SJSA1 (cell line): ENCODE results near the gene PHLDA3. TPM values are rescaled to one million over a fixed set of nuclear protein-coding genes. Genes with fewer than 3 reads are reported as not detected.
"Not testable (repeated sequence)": the region's sequence is repeated elsewhere in the genome, so short reads cannot be mapped to it uniquely, and the experiment has no call there.

Experiments used
- DNase-seq, 2 experiments: peaks; one replicate each; pipeline ENCODE4 v3.0.0-alpha.2; 2015 to 2020; ENCODE audit warnings: low spot score in 2 of 2, low read depth in 1 of 2
- H3K27ac ChIP-seq: fragments of 250-450 bp; sonication (Bioruptor Pico); 2 replicates; pipeline ENCODE4 v1.5.1; 2020; ENCODE audit warnings: mild to moderate bottlenecking, moderate library complexity
- H3K27me3 ChIP-seq: fragments of 250-450 bp; sonication (Bioruptor Pico); replicated peaks from 2 replicates; pipeline ENCODE4 v1.5.1; 2020; ENCODE audit warnings: mild to moderate bottlenecking, moderate library complexity
- H3K36me3 ChIP-seq: fragments of 250-450 bp; sonication (Bioruptor Pico); 2 replicates; pipeline ENCODE4 v1.5.1; 2020; ENCODE audit warnings: mild to moderate bottlenecking
- H3K4me1 ChIP-seq: fragments of 250-450 bp; sonication (Bioruptor Pico); replicated peaks from 2 replicates; pipeline ENCODE4 v1.6.1; 2021; ENCODE audit warnings: mild to moderate bottlenecking
- H3K4me3 ChIP-seq: fragments of 250-450 bp; sonication (Bioruptor Pico); 2 replicates; pipeline ENCODE4 v1.5.1; 2020; ENCODE audit warnings: mild to moderate bottlenecking
- H3K9me3 ChIP-seq: fragments of 250-450 bp; sonication (Bioruptor Pico); replicated peaks from 2 replicates; pipeline ENCODE4 v1.5.1; 2020; ENCODE audit warnings: mild to moderate bottlenecking
- total RNA-seq: library from RNA; depleted of rRNA; stranded (reverse); fragments of >200 nt; shearing (Covaris generic); gene quantifications from 2 replicates; pipeline ENCODE4 v1.2.3, GENCODE V29; 2014

The PHLDA3 gene
- total RNA-seq, 1 experiment from 2014 or later: 75.0 TPM

DNA sequence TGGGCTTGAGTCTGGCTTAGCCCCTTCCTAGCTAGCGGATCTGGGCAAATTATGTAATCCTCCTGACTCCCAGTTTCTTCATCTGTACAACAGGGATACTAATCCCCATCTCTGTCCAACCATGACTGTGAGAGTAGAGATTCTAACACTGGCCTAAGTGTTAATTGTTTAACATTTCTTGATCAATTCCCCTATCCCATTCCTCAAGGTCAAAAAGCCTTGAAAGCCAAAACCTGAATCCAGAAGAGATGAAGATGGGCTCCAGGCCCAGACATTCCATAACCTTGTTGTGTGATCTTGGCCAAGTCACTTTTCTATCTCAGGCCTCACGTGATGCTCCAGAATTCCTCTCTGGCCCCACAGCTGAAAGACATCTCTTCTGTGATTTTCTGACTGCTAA is 18.8 kb upstream of the PHLDA3 start:
- H3K9me3 ChIP-seq: no peaks in the 10 kb centered on the region
- no peaks in the 10 kb centered on the region for H3K27me3 ChIP-seq
- H3K4me3 ChIP-seq: no peak overlapping the region
- no peak for DNase-seq
- H3K4me1 ChIP-seq: peaks cover 38% of the 10 kb centered on the region
- H3K36me3 ChIP-seq: peaks cover 92% of the 10 kb centered on the region
- 0 out of 2 replicates have a peak overlapping the region, but pooled peaks have one; percentile 7 for H3K27ac ChIP-seq

DNA sequence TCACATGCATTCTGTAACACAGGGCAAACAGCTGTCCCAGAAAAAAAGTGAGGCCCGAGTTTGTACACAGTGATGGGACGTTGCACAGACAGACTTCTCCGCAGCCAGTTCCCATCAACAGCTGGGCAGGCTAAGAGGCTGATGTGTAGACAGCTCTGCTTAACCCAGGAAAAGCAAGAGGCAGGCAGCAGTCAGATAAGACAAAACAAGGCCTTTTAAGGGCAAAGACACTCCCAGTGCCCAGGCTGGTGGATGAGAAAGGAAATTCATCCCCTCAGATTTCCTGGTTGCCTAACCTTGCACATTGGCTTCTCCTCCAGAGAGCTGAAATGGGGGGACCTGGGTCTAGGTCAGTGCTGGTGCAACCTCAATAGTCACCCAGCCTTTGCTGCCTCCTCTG is 17.2 kb upstream of the PHLDA3 start:
- Histone ChIP-seq H3K27me3 (no peaks in the 10 kb centered on the region), H3K36me3 (peaks cover 88% of the 10 kb centered on the region), H3K9me3 (no peaks in the 10 kb centered on the region), H3K4me1 (peaks cover 28% of the 10 kb centered on the region), H3K27ac (no peak overlapping the region), H3K4me3 (no peak overlapping the region)
- no peak for DNase-seq

DNA sequence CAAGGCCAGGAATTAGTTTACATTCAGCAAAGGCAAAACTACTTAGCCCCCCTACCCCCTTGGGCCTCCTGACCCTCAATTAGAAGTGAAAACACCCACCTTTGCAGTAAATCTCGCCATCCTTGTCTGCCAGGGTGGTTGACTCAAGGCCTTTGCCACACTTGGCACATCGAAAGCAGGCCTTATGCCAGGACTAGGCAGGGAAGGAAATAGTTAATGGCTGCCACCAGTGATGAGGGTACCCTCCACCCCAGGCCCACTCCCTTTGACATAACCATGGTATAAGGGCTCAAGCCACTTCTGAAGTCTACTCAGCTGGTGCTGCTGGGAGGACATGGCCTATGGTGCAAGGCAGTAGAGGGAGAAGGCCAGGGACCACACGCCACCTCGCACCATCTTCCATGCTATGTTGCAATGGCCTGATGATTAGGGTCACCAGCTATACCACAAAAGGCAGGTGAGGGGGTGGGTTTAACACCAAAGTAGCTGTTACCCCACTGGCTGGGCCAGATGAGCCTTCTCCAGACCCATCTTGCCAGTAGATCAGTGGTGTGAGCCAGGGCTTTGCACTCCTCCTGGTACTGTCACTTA is 16.3 kb upstream of the PHLDA3 start:
- Histone ChIP-seq H3K4me3 (no peak overlapping the region), H3K36me3 (peaks cover 81% of the 10 kb centered on the region), H3K4me1 (peaks cover 28% of the 10 kb centered on the region), H3K9me3 (no peaks in the 10 kb centered on the region), H3K27ac (no peak overlapping the region), H3K27me3 (no peaks in the 10 kb centered on the region)
- DNase-seq: no peak

DNA sequence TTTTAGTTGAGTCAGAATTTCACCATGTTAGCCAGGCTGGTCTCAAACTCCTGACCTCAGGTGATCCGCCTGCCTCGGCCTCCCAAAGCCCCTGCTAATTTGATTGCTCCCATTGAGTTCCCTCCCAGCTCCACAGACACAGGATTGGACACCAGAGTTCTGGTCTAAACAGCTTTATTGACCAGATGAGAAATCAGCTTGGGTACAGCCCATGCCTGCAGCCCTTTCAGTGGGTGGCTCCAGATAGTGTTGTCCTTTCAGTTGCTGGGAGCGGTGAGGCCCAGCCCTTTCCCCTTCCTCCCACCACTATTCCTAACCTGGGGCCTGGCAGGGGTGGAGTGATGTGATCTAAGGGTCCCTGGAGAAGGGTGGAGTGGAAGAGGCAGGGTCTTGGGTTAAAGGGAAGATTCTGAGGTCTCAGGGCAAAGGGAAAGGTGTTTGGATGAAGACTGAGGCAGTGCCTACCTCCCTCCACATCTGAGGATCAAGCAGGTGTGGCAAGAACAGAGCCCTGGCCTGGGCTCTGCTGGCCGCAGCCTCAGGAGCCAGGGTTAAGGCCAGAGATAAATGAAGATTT is 14.5 kb upstream of the PHLDA3 start:
- no peaks in the 10 kb centered on the region for H3K27me3 ChIP-seq
- no peak overlapping the region for H3K4me3 ChIP-seq
- peaks cover 15% of the 10 kb centered on the region for H3K4me1 ChIP-seq
- no peak for DNase-seq
- no peak overlapping the region for H3K27ac ChIP-seq
- peaks cover 67% of the 10 kb centered on the region for H3K36me3 ChIP-seq
- H3K9me3 ChIP-seq: no peaks in the 10 kb centered on the region

DNA sequence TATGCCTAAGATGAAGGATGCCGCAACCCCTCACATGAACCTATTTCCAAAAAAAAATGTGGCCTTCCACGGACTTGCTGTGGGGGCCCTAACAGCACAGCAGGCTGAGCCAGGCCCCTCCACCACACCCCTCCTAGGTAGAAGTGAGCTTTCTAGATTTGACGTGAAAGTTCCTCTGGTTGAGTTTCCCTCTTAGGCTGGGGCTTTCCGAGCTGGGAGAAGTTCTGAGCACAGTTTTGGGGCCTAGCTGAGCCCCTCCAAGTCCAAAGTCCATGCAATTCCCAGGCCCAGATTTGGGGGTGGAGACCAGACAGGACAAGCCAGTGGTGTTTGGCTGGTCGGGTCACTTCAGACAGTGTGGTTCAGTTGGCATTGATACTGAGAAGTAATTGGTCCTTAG is 13.8 kb upstream of the PHLDA3 start:
- no peak for DNase-seq
- Histone ChIP-seq H3K9me3 (no peaks in the 10 kb centered on the region), H3K27ac (no peak overlapping the region), H3K4me3 (no peak overlapping the region), H3K36me3 (peaks cover 59% of the 10 kb centered on the region), H3K4me1 (peaks cover 14% of the 10 kb centered on the region), H3K27me3 (no peaks in the 10 kb centered on the region)

DNA sequence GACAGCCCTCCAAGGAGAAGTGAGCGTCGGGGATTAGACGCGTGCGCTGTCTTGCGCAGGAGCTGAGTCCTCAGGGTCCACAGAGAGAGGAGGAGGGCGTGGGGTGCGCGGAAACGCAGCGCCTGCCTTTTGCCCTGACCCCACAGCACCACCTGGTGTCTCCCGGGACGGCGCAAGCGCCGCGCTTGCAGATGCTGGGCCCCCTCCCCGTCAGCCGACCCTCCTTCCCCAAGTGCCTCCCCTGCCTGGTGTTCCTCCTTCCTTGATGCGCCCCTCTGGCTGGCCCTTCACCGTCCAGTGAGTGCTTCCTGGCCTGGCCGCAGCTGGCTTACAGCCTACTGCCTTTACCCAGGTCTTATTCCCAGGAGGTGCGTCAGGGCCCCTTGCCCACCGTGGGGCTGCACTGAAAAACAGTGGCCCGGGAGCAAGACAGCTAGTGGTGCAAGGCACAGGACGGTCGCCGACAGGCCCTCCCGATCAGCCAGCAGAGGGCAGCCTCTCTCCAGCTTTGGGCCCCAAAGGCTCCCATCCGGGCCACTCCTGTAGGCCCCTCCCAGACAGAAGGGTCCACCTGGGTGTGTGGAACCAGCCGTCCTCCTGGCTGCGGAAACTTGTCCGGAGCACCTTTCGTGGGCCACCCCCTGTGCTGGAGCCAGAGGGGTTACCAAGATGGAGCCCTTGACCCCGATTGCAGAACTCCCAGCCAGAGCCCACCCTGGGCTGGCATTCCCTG is 12.9 kb upstream of the PHLDA3 start:
- H3K9me3 ChIP-seq: no peaks in the 10 kb centered on the region
- H3K4me1 ChIP-seq: peaks cover 14% of the 10 kb centered on the region
- no peak overlapping the region for H3K4me3 ChIP-seq
- H3K27ac ChIP-seq: no peak overlapping the region
- DNase-seq: peak; percentile 74 to 84
- H3K27me3 ChIP-seq: no peaks in the 10 kb centered on the region
- peaks cover 51% of the 10 kb centered on the region for H3K36me3 ChIP-seq

DNA sequence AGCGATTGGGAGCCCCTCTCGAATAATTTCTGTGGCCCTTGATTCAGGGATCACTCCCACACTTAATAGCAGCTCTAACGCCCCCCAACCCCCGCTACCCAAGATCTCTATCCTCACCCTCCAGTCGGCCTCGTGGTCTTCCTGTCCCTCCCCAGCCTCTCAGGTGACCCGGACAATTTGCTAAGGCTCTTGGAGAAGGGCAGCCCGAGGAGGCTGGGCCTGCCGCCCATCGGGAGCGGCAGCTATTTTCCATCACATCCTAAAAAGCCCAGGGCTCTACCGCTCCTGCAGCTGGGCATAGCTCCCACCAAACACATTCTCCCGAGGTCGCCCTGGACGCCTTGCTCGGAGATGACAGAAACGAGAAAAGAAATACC is 12.0 kb upstream of the PHLDA3 start:
- no peak overlapping the region for H3K27ac ChIP-seq
- peaks cover 42% of the 10 kb centered on the region for H3K36me3 ChIP-seq
- H3K4me3 ChIP-seq: peak overlapping the region; percentile 30

DNA sequence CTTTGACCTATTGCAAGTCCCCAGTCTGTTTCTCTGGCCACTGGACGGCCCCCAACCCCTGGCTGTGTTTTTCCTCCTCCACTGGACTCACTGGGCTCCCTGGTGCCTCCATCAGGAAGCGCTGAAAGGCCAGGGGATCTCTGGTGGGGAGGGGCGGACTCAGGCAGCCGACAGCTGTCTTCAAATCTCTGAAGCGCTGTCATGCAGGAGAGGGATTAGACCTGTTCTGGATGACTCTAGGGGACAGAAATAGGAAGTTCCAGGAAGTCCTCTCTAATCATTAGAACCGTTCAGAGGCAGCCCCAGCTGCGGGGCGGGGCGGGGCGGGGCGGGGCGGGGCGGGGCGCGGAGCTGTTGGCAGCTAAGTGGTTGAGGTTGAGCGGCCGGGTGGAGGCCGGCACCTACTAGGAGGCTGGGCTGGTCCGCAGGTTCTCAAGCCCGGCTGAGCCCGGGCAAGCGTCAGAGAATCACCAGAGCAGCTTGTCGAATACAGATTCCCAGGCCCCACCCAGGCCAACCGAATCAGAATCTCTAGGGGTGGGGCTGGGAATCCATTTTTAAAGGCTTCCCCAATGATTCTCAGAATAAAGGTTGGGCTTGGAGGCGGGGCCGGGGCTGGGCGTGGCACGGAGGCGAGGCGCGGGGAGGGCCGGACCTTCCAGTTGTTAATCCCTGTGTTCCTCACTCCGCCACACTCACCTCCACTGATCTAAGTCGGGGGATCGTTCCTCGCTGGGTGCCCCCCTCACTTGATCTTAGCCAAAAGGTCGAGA is 11.4 kb upstream of the PHLDA3 start:
- DNase-seq: peak; percentile 78 to 79
- Histone ChIP-seq H3K4me3 (peak overlapping the region; percentile 30), H3K27ac (no peak overlapping the region)

More for the DNA sequence above, 12.0 kb upstream of the PHLDA3 start:
- Histone ChIP-seq H3K4me1 (peaks cover 14% of the 10 kb centered on the region), H3K9me3 (no peaks in the 10 kb centered on the region), H3K27me3 (no peaks in the 10 kb centered on the region)
- no peak for DNase-seq

DNA sequence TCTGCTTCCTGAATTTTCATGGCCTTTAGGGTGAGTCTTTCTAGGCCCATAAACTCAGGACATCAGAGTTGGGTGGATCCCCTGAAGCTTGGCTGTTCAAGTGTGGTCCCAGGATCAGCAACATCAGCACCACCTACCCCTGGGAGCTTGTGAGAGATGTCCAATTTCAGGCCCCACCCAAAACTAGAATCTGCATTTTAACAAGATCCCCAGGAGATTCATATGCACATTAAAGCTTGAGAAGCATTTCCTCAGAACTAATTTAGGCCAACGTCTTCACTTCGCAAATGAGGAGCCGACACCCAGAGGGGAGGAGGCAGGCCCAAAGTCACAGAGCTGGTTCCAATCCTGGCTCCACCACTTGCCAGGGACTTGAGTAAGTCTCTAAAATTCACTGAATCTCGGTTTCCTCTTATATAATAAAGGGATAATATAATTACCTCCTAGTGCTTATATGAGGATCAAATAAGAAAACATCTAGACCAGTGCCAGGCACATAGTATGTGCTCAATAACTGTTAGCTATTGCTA is 10.3 kb upstream of the PHLDA3 start:
- H3K4me3 ChIP-seq: no peak overlapping the region
- H3K36me3 ChIP-seq: peaks cover 25% of the 10 kb centered on the region
- peaks cover 14% of the 10 kb centered on the region for H3K4me1 ChIP-seq
- no peaks in the 10 kb centered on the region for H3K9me3 ChIP-seq
- no peaks in the 10 kb centered on the region for H3K27me3 ChIP-seq
- H3K27ac ChIP-seq: no peak overlapping the region
- DNase-seq: no peak

More for the DNA sequence above, 11.4 kb upstream of the PHLDA3 start:
- peaks cover 14% of the 10 kb centered on the region for H3K4me1 ChIP-seq
- H3K27me3 ChIP-seq: no peaks in the 10 kb centered on the region
- H3K9me3 ChIP-seq: no peaks in the 10 kb centered on the region
- H3K36me3 ChIP-seq: peaks cover 36% of the 10 kb centered on the region

DNA sequence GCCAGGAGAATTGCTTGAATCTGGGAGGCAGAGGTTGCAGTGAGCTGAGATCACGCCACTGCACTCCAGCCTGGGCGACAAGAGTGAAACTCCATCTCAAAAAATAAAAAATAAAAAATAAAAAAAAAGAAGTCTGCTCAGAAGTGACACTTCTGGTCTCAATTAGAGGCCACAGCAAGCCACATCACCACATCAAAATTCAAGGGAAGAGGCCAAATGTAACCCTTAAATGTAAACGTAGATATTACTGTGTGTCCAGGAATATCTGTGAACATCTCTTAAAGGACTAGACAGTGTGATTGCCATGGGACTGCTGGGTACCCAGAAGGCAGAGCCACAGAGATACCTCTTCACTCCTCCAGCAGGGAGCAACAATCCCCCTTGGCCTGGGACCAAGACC is 9.7 kb upstream of the PHLDA3 start:
- DNase-seq, H3K27me3 ChIP-seq, H3K4me3 ChIP-seq, H3K9me3 ChIP-seq, H3K27ac ChIP-seq: not testable (repeated sequence)
- H3K36me3 ChIP-seq: peaks cover 19% of the 10 kb centered on the region
- H3K4me1 ChIP-seq: peaks cover 14% of the 10 kb centered on the region

DNA sequence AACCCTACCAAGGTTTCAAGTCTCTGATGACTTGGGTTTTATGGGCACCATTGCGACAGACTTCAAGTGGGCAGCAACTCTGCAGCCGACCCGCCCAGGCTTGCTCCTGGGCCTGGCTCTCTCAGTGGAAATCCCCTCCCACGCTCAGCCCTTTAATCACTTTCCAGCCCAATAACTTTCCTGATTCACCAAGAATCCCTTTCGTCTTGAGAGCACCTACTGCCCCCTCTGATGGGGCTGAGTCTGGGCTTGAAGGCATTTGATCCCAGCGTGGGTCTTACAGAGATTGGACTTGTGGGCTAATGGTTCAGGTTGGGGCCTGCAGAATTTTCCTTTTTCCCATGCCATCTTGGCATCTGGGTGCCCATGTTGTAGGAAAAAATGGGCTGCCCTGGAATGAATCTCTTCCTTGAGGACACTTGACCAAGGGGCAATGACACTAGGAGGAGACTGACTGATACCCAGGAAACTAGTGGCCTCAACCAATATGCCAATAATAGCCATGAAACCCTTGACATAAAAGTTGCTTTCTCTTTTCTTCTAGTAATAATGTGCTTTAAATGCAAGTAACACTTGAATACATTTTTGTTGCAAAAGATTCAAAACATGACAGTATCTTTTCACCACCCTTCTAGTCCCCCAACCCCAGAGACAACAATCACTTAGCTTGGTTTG is 7.8 kb upstream of the PHLDA3 start:
- Histone ChIP-seq H3K4me1 (peaks cover 14% of the 10 kb centered on the region), H3K27ac (no peak overlapping the region), H3K4me3 (no peak overlapping the region), H3K27me3 (no peaks in the 10 kb centered on the region), H3K9me3 (no peaks in the 10 kb centered on the region), H3K36me3 (peaks cover 1% of the 10 kb centered on the region; the same call in 1 of the 2 replicates)
- DNase-seq: no peak

DNA sequence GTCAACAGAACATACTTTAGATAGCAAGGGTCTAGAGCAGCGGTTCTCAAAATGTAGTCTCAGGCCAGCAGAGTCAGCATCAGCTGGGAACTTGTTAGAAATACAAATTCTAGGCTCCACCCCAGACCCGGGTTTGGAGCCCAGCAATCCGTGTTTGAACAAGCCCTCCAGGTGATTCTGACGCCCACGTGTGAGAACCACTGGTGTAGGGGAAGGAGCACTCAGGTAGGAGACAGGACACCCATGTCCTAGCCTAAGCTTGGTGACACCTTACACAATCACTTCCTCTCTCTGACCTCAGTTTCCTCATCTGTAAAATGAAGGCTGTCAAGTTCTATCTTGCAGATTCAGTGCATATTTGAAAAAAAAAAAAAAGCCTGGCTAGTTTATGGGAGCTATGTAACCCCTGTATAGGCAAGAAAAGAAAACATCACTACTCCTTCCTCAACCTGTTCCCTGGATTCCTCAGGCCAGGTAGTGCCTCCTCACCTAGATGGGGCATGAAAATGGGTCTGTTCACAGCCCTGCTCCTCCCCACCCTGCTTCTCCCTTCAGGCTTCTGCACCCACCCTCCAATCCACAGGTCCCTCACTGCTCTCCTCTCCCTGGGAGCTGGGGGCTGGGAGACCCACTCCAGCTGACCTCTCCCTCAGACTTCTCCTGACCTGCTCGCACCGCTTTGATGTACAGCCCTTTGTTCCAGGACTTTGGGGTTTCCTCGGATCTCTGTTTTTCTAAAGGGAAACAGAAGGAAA is 7.1 kb upstream of the PHLDA3 start:
- peaks cover 11% of the 10 kb centered on the region for H3K4me1 ChIP-seq
- H3K9me3 ChIP-seq: no peaks in the 10 kb centered on the region
- H3K4me3 ChIP-seq: no peak overlapping the region
- no peaks in the 10 kb centered on the region for H3K27me3 ChIP-seq
- H3K36me3 ChIP-seq: no peaks in the 10 kb centered on the region
- DNase-seq: no peak
- H3K27ac ChIP-seq: no peak overlapping the region

DNA sequence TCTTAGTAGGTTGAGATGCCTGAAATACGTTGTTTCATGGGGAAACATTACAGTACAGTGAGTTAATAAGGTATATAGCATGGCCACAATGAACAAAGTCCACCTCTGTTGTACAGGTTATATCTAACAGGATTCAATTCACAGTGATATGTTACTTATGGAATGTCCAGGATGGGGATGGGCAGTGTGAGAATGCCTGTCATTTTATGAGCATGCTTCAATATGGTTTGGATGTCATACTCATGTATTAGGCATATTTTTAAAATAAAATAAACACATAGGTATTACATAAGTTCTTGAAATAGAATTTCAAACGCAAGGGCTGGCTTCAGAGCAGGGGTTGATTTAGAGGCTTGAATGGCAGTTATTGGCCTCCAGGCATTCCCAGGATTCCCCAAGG is 6.1 kb upstream of the PHLDA3 start:
- Histone ChIP-seq H3K4me1 (peaks cover 3% of the 10 kb centered on the region), H3K9me3 (no peaks in the 10 kb centered on the region), H3K27ac (no peak overlapping the region), H3K4me3 (no peak overlapping the region), H3K27me3 (no peaks in the 10 kb centered on the region), H3K36me3 (no peaks in the 10 kb centered on the region)
- DNase-seq: no peak
